22Rv1 (cell line): ENCODE data around the gene KLHL2.

Experiments used
- CTCF ChIP-seq: fragments of 450-650 bp; IDR thresholded peaks from 2 replicates; pipeline ENCODE4 v1.5.1; 2017; ENCODE audit warnings: mild to moderate bottlenecking
- ZFX ChIP-seq: fragments of 450-650 bp; IDR thresholded peaks from 2 replicates; pipeline ENCODE4 v1.6.1; 2017; ENCODE audit warnings: antibody characterized with exemption, borderline replicate concordance

DNA sequence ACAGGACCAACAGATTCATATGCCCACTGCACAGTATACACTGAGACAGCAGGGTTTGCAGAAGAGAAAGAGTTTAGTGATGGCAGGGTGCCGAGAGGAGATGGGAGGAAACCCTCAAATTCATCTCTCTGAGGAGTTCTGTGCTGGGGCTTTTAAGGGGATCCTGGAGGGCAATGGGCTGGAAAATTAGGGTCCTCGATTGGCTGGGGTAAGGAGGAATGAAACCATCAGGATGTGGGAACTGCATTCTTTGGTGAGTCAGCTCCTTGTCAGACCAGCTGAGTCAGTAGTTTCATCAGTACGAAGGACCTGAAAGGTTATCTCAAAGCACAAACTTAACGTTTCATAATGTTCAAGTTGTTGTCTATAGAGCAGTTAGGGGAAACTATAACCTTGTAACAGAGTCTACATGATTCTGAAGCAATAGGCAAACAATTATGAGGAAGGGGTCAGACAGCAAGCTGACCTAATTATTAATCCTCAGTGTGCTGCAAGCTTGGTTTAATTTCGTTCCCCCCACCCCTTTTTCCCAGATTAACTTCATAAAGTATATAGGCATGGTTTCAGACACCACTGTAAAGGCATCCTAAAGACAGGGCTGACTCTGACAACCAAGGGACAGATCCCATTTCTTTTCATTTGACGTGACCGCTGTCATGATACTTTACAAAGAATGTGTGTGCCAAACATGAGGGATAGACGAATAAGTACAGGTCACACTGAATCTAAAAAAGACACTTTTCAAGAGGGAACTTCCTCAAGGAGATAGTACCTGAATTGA, 118.6 kb downstream of the KLHL2 start:
- TF ChIP-seq CTCF (no peak), ZFX (no peak)
